Pancreas (tissue), 10 donors: Measurements from ENCODE around the gene ZNF280D. TPM values are rescaled to one million over a fixed set of nuclear protein-coding genes. Genes with fewer than 3 reads are reported as not detected.

Experiments
- ATAC-seq, 4 donors: fragments of 200-7000 bp; cut with Tn5 transposase; one replicate each; pipeline versions ENCODE4 v1.8.0 to v1.9.1; 2020; ENCODE audit warnings: mild to moderate bottlenecking in 4 of 4, moderate library complexity in 4 of 4
- DNase-seq, 6 donors: peaks; one replicate each; pipeline ENCODE4 v3.0.0-alpha.2; 2020
- FAIRE-seq: peaks from 2 replicates; lab custom pipeline; 2012; peaks lifted over from hg19 to GRCh38; lab: Jason Lieb, UNC
- H3K27ac ChIP-seq, 4 donors: fragments of 200-600 bp; sonication (generic); 1 replicate in 3 of 4; 2 replicates in 1 of 4; pipeline versions ENCODE4 v1.5.0 to v1.8.0; 2020
- H3K27me3 ChIP-seq, 4 donors: fragments of 200-600 bp; one replicate each; pipeline ENCODE4 v1.8.0; 2021
- H3K36me3 ChIP-seq, 3 donors: fragments of 200-600 bp; sonication (generic) in 1 of 3; one replicate each; pipeline versions ENCODE4 v1.5.0 to v1.8.0; 2020 to 2021
- H3K4me1 ChIP-seq, 3 donors: fragments of 200-600 bp; one replicate each; pipeline ENCODE4 v1.8.0; 2021
- H3K4me3 ChIP-seq, 4 donors: fragments of 200-600 bp; sonication (generic) in 2 of 4; one replicate each; pipeline versions ENCODE4 v1.5.0 to v1.8.0; 2020 to 2021
- H3K9me3 ChIP-seq, 4 donors: fragments of 200-600 bp; one replicate each; pipeline ENCODE4 v1.8.0; 2021
- WGBS, 2 donors: extraction: QIAGEN DNeasy Blood & Tissue Kit; methylation state at CpG; one replicate each; pipeline ENCODE4 v1.1.7; 2013; 5-methylcytosine and 5-hydroxymethylcytosine counted together
- intact Hi-C, 3 donors: fragments of 100-400 bp; cut with DNase I; formaldehyde crosslinking; loops; one replicate each; pipeline versions ENCODE4 v1.11.1 to v1.14.2; 2022
- polyA plus RNA-seq, 2 donors: library from polyadenylated mRNA; stranded (reverse); fragments of 200-250 nt; gene quantifications; one replicate each; pipeline ENCODE4 v1.2.3, GENCODE V29; 2013
- total RNA-seq, 6 donors: library from RNA; stranded (reverse); fragmentation: NEBNext Ultra II Directional in 4 of 6; extraction: Animal tissue kit (Norgen Biotek cat#: 25700) in 4 of 6; gene quantifications; one replicate each; pipeline versions ENCODE4 v1.2.1 to v1.2.4, GENCODE V29; 2021 to 2023
- TF ChIP-seq, protein P1 (sequence below), 4 donors: fragments of 200-600 bp; sonication (generic) in 3 of 4; IDR thresholded peaks; one replicate each; pipeline versions ENCODE4 v1.5.0 to v1.8.0; 2021; ENCODE audit warnings: antibody characterized with exemption in 4 of 4
- donor health status: healthy with polysubstance abuse.
- donor health status: DM: no; HTN: no; CAD: no; lungs with moderate emphysema.
- donor health status: DM: no; HTN: no; CAD: no.
- donor health status: control.
- donor health status: control.
- donor health status: Bipolar disorder and iron deficiency.
- donor health status: DM: yes; HTN: yes; CAD: no.
- donor health status: DM: no; HTN: no; CAD: no.
- donor health status: DM: no; HTN: no; CAD: no.
- donor health status: DM: yes; HTN: yes; CAD: no.

Gene ZNF280D
- total and polyA plus RNA-seq, 8 donors, result 13.9 to 31.6 (median 23.1) TPM

DNA sequence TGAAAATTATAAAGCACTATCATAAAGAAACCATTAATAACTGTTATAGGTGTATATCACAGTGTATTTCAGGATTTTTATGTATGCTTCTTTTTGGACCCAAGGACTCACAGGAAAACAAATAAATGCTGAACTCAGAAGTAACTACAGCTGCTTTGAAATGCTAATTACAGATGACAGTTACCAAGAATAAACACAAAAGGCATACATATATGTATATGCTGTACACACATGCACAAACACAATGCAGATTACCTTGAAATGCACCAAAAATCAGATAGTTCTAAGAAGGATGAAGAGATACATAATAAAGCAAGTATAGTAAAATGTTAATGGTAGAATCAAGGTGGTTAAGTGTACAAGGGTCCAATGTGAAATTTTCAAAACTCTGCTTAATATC, 52.2 kb downstream of the ZNF280D start:
- no peak for FAIRE-seq
- H3K4me3 ChIP-seq, result no peak overlapping the region
- no peaks in the 10 kb centered on the region for H3K36me3 ChIP-seq
- no peaks in the 10 kb centered on the region for H3K4me1 ChIP-seq
- no peaks in the 10 kb centered on the region for H3K27me3 ChIP-seq
- TF ChIP-seq, protein P1, sequence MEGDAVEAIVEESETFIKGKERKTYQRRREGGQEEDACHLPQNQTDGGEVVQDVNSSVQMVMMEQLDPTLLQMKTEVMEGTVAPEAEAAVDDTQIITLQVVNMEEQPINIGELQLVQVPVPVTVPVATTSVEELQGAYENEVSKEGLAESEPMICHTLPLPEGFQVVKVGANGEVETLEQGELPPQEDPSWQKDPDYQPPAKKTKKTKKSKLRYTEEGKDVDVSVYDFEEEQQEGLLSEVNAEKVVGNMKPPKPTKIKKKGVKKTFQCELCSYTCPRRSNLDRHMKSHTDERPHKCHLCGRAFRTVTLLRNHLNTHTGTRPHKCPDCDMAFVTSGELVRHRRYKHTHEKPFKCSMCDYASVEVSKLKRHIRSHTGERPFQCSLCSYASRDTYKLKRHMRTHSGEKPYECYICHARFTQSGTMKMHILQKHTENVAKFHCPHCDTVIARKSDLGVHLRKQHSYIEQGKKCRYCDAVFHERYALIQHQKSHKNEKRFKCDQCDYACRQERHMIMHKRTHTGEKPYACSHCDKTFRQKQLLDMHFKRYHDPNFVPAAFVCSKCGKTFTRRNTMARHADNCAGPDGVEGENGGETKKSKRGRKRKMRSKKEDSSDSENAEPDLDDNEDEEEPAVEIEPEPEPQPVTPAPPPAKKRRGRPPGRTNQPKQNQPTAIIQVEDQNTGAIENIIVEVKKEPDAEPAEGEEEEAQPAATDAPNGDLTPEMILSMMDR (IDR thresholded peaks at IDR 0.05), result no peak
- no peaks in the 10 kb centered on the region for H3K9me3 ChIP-seq
- no peak for DNase-seq
- no peak overlapping the region for H3K27ac ChIP-seq
- intact Hi-C loops, result no loop called here
- ATAC-seq, result no peak

DNA sequence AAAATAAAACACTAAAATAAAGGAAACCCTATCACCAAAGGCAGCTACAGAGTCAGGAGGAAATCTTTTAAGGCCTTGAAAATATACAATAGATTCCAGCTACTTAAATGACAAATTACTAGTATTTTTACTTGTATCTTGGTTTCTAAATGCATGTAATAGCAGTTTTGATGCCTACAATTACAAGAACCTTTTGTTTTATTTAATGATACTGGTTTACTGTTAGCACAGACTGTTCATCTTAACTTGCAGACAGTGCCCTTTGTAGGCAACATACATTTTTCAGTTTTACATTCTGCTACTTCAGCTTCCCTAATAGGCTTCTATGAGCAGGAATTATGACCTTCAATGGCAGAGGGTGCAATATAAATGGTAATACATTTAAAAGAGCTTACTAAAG, 54.1 kb downstream of the ZNF280D start:
- TF ChIP-seq, protein P1 (IDR thresholded peaks at IDR 0.05), result no peak

DNA sequence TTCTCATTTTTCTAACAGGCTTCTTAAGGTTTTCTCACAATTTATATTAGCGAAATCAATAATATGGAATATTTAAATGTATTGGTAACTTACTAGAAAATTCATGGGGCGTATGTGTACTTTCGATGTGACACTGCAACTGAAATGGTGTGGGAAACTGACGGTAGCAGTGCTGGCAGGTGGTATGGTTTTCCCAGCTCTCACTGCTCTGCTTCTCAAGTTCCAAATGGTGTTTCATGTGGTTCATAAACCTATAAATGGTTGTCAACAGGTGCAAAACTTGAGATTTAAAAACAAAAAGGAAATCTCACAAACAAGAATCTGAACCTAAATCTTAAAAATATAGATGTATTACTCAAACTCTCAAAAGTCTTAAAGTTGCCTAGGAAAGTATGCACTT, 54.7 kb downstream of the ZNF280D start:
- Histone ChIP-seq H3K9me3 (no peaks in the 10 kb centered on the region), H3K4me3 (no peak overlapping the region), H3K27ac (no peak overlapping the region), H3K27me3 (no peaks in the 10 kb centered on the region), H3K36me3 (no peaks in the 10 kb centered on the region), H3K4me1 (no peaks in the 10 kb centered on the region)
- TF ChIP-seq, protein P1 (IDR thresholded peaks at IDR 0.05), result no peak
- WGBS, 2 donors, result 94 to 97% methylated on average over 4 of the region's 4 CpGs
- intact Hi-C loops, result no loop called here
- FAIRE-seq (no peak), DNase-seq (no peak), ATAC-seq (no peak)

More for the DNA sequence above, 54.1 kb downstream of the ZNF280D start:
- intact Hi-C loops, result no loop called here
- no peak for FAIRE-seq
- ATAC-seq, result no peak
- Histone ChIP-seq H3K27ac (no peak overlapping the region), H3K4me1 (no peaks in the 10 kb centered on the region), H3K36me3 (no peaks in the 10 kb centered on the region), H3K4me3 (no peak overlapping the region), H3K27me3 (no peaks in the 10 kb centered on the region), H3K9me3 (no peaks in the 10 kb centered on the region)
- DNase-seq, result no peak

DNA sequence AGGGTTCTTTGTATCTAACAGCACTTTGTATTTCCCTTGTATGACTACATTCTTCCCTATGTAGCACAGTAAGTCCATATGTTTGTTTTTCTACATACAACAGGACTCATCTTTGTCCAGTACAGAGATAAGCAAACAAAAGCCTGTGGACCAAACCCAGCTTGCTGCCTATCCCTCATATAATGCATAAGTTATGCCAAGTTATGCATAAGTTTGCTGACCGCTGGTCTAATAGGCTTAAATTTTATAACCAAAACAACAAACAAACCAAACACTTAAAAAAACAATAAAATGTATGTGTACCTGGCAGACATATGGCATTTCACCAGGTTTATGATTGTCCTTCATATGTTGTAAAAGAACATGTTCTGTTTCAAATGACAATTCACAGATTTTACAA, 56.0 kb downstream of the ZNF280D start:
- TF ChIP-seq, protein P1 (IDR thresholded peaks at IDR 0.05), result no peak
- FAIRE-seq, result no peak

DNA sequence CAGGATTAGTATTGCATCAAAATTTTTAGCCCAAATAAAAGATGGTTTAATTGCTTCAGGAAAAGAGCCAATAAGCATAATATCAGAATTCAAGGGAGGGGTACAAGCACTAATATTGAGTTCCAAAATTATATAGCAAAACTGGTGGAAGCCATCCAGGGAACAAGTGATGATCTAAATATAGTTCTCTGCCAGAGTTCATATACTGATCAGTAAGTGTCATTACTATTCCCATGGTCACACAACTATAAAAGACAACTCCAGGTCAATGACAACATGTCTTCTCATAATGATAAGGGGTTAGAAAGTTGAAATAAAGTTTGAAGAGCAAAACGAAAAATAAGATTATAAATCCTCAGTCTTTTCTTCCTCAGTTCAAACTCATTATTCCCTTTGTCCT, 57.4 kb downstream of the ZNF280D start:
- H3K36me3 ChIP-seq, result no peaks in the 10 kb centered on the region
- no peaks in the 10 kb centered on the region for H3K4me1 ChIP-seq
- TF ChIP-seq, protein P1 (IDR thresholded peaks at IDR 0.05), result no peak
- no peak for ATAC-seq
- WGBS, 2 donors, result 75 to 89% methylated on average over 1 of the region's 1 CpG
- H3K27me3 ChIP-seq, result no peaks in the 10 kb centered on the region
- H3K9me3 ChIP-seq, result no peaks in the 10 kb centered on the region
- FAIRE-seq, result no peak
- intact Hi-C loops, result no loop called here
- H3K27ac ChIP-seq, result no peak overlapping the region
- H3K4me3 ChIP-seq, result no peak overlapping the region
- DNase-seq, result no peak

More for the DNA sequence above, 56.0 kb downstream of the ZNF280D start:
- Histone ChIP-seq H3K4me1 (no peaks in the 10 kb centered on the region), H3K27ac (no peak overlapping the region), H3K4me3 (no peak overlapping the region), H3K9me3 (no peaks in the 10 kb centered on the region), H3K27me3 (no peaks in the 10 kb centered on the region), H3K36me3 (no peaks in the 10 kb centered on the region)
- 98 to 99% methylated on average over 1 of the region's 1 CpG for WGBS, 2 donors
- DNase-seq, result no peak
- intact Hi-C loops, result no loop called here
- ATAC-seq, result no peak
